ENCODE data around the gene LRRC3.

DNA sequence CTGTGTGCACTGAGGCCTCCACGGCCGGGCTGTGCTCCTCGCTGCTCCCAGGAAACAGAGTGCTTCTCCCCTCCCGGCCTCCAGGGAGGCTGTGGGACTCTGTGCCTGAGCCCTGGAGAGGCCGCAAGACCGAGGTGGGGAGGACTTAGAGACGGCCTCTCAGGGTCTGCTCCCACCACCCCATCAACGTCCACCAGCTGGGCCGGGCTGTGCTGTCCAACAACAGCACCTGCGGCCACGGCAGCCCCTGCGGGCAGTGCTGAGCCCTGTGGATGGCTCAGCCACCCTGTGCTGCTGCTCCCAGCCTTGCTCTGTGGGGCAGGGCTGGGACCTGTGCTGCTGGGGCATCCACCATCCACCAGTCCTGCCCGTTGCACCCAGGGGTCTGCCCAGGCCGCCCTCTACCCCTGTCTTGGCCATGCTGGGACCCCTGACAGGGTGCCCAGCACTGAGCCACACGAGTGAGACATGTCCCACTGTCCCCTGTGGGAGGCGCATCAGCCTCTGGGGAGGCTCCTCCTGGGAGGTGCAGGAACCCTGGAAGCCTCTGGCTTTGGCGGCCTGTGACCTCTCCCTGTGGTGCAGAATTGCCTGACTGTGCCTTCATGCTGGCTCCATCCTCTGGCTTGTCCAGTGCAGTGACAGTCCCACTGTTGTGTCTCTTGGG is 31.2 kb upstream of the LRRC3 start:
- TF ChIP-seq EZH2 (optimal IDR thresholded peaks at IDR 0.05; ENCODE audit: low read depth, low read length) (no peak), EZH2phosphoT487 (IDR thresholded peaks at IDR 0.05; ENCODE audit: low read length) (no peak)
- TF ChIP-seq, protein P1, sequence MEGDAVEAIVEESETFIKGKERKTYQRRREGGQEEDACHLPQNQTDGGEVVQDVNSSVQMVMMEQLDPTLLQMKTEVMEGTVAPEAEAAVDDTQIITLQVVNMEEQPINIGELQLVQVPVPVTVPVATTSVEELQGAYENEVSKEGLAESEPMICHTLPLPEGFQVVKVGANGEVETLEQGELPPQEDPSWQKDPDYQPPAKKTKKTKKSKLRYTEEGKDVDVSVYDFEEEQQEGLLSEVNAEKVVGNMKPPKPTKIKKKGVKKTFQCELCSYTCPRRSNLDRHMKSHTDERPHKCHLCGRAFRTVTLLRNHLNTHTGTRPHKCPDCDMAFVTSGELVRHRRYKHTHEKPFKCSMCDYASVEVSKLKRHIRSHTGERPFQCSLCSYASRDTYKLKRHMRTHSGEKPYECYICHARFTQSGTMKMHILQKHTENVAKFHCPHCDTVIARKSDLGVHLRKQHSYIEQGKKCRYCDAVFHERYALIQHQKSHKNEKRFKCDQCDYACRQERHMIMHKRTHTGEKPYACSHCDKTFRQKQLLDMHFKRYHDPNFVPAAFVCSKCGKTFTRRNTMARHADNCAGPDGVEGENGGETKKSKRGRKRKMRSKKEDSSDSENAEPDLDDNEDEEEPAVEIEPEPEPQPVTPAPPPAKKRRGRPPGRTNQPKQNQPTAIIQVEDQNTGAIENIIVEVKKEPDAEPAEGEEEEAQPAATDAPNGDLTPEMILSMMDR (IDR thresholded peaks at IDR 0.05; ENCODE audit: low read length): no peak

Measured in MM.1S (cell line).